Body of pancreas (tissue), 4 donors: Measurements from ENCODE around the gene FGFR3.

Experiments used
- CTCF ChIP-seq, 7 experiments: fragments of 450-650 bp in 4 of 7; fragments of 200-600 bp in 3 of 7; sonication (generic) in 3 of 7; IDR thresholded peaks; one replicate each; pipeline ENCODE4 v1.5.1; 2016 to 2019; ENCODE audit warnings: antibody characterized with exemption in 7 of 7
- POLR2A ChIP-seq, 3 donors: fragments of 450-650 bp; IDR thresholded peaks; one replicate each; pipeline ENCODE4 v1.6.1; 2016; ENCODE audit warnings: antibody characterized with exemption in 3 of 3, mild to moderate bottlenecking in 2 of 3

GRCh38 chr4:1834047-1834775 is 41.1 kb downstream of the FGFR3 start:
- TF ChIP-seq CTCF (IDR thresholded peaks at IDR 0.05), result no peak
- no peak for TF ChIP-seq POLR2A (IDR thresholded peaks at IDR 0.05)
